ENCODE data around the gene VSTM4.

DNA sequence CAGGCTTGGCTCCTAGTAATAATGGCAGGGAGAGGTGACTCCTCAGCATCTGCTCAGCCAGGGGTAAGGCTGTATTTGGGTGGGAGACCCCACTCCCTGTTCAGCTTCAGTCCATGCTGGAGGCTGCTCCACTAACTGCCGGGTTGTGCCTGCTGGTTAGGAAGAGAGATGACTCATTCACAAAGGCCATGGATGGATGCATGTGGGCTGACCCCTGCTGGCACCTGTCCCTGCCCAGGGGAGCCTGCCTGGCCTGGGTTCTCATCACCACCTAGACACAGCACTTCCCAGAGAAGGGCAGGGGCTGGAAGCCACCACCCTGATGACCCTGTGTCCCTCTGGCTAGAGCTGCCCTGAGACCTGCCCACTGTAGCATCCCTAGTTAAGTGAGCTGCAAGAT is 59.0 kb downstream of the VSTM4 start:
- TF ChIP-seq, protein P1, sequence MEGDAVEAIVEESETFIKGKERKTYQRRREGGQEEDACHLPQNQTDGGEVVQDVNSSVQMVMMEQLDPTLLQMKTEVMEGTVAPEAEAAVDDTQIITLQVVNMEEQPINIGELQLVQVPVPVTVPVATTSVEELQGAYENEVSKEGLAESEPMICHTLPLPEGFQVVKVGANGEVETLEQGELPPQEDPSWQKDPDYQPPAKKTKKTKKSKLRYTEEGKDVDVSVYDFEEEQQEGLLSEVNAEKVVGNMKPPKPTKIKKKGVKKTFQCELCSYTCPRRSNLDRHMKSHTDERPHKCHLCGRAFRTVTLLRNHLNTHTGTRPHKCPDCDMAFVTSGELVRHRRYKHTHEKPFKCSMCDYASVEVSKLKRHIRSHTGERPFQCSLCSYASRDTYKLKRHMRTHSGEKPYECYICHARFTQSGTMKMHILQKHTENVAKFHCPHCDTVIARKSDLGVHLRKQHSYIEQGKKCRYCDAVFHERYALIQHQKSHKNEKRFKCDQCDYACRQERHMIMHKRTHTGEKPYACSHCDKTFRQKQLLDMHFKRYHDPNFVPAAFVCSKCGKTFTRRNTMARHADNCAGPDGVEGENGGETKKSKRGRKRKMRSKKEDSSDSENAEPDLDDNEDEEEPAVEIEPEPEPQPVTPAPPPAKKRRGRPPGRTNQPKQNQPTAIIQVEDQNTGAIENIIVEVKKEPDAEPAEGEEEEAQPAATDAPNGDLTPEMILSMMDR (IDR thresholded peaks at IDR 0.05 in 4 of 5, conservative IDR thresholded peaks at IDR 0.05 in 1 of 5) = no peak
- no peak for TF ChIP-seq POLR2A (IDR thresholded peaks at IDR 0.05)
